AG04450 (cell line): Measurements from ENCODE around the gene ALDH1A3. TPM values are rescaled to one million over a fixed set of nuclear protein-coding genes. Genes with fewer than 3 reads are reported as not detected.

Source experiments
- CTCF ChIA-PET: fragments of 300-600, 350-600 bp; formaldehyde crosslinking; extraction: SDS; loops from one replicate; lab custom pipeline; 2022; ENCODE audit warnings: antibody characterized with exemption, inconsistent platforms; lab: Charles Lee
- POLR2A ChIA-PET: fragments of 350-600 bp; formaldehyde crosslinking; extraction: SDS; loops from one replicate; lab custom pipeline; 2021; ENCODE audit warnings: antibody characterized with exemption, inconsistent platforms; lab: Yijun Ruan, JAX
- DNase-seq: peaks from one replicate; pipeline ENCODE4 v3.0.0-alpha.2; 2011; ENCODE audit warnings: low read depth, low spot score
- H3K27ac ChIP-seq: one replicate; pipeline ENCODE4 v1.5.1; 2012; ENCODE audit warnings: low read depth, low read length, control low read depth
- H3K27me3 ChIP-seq: one replicate; pipeline ENCODE4 v1.6.0; 2012; ENCODE audit warnings: low read length; ENCODE audit not compliant: control insufficient read depth, insufficient read depth
- H3K4me3 ChIP-seq: 2 replicates; pipeline ENCODE4 v1.5.1; 2011; ENCODE audit warnings: mild to moderate bottlenecking, low read depth, low read length, control low read depth
- H3K9me3 ChIP-seq: 2 replicates; pipeline ENCODE4 v1.5.1; 2012; ENCODE audit warnings: low read length; ENCODE audit not compliant: control insufficient read depth, insufficient read depth
- CTCF ChIP-seq: IDR thresholded peaks from 2 replicates; pipeline ENCODE4 v1.5.1; 2011; ENCODE audit warnings: low read depth, low read length, control low read depth, inconsistent platforms
- polyA plus RNA-seq: library from polyadenylated mRNA; depleted of rRNA; stranded (reverse); fragments of >200 nt; gene quantifications from 2 replicates; pipeline ENCODE4 v1.2.3, GENCODE V29; 2011

The ALDH1A3 gene
- polyA plus RNA-seq, 1 experiment: 20.6 TPM

- no peaks in the 10 kb centered on the region for H3K9me3 ChIP-seq
- no peak overlapping the region for H3K27ac ChIP-seq
- no peaks in the 10 kb centered on the region for H3K27me3 ChIP-seq
- CTCF ChIA-PET: no interaction called here
- no peak for TF ChIP-seq CTCF
- POLR2A ChIA-PET: no interaction called here
- no peak for DNase-seq
- no peak overlapping the region for H3K4me3 ChIP-seq
Measured at GRCh38 chr15:100934166-100934565, 54.5 kb downstream of the ALDH1A3 start.

- H3K9me3 ChIP-seq: no peaks in the 10 kb centered on the region
- ChIA-PET POLR2A (no interaction called here), CTCF (no interaction called here)
- no peak overlapping the region for H3K27ac ChIP-seq
- H3K27me3 ChIP-seq: no peaks in the 10 kb centered on the region
- TF ChIP-seq CTCF: peak; percentile 29; the same call in 1 of the 2 replicates
- no peak for DNase-seq
- no peak overlapping the region for H3K4me3 ChIP-seq
Measured at GRCh38 chr15:100934726-100935125, 55.1 kb downstream of the ALDH1A3 start.

- ChIA-PET POLR2A (no interaction called here), CTCF (interaction anchor here (0.9 to 1.4 kb wide), 2 partner anchors 71 to 78 kb away, joined by 3 to 4 read pairs; no protein-coding TSS in a partner anchor)
- Histone ChIP-seq H3K9me3 (no peaks in the 10 kb centered on the region), H3K4me3 (no peak overlapping the region), H3K27ac (no peak overlapping the region), H3K27me3 (no peaks in the 10 kb centered on the region)
- no peak for DNase-seq
- TF ChIP-seq CTCF: no peak
Measured at GRCh38 chr15:100937171-100937570, 57.5 kb downstream of the ALDH1A3 start.

GRCh38 chr15:100939791-100940190 is 60.2 kb downstream of the ALDH1A3 start:
- POLR2A ChIA-PET: no interaction called here
- no peak for TF ChIP-seq CTCF

GRCh38 chr15:100940767-100941379 is 61.2 kb downstream of the ALDH1A3 start:
- ChIA-PET CTCF (interaction anchor here (1.1 kb wide), 1 partner anchor 67 kb away, joined by 3 read pairs; no protein-coding TSS in a partner anchor), POLR2A (no interaction called here)
- no peak for TF ChIP-seq CTCF
- no peak overlapping the region for H3K27ac ChIP-seq
- no peak overlapping the region for H3K4me3 ChIP-seq
- no peak for DNase-seq
- no peaks in the 10 kb centered on the region for H3K9me3 ChIP-seq
- no peaks in the 10 kb centered on the region for H3K27me3 ChIP-seq

More at GRCh38 chr15:100939791-100940190, 60.2 kb downstream of the ALDH1A3 start:
- no peak for DNase-seq
- Histone ChIP-seq H3K27me3 (no peaks in the 10 kb centered on the region), H3K27ac (no peak overlapping the region), H3K4me3 (no peak overlapping the region), H3K9me3 (no peaks in the 10 kb centered on the region)
- CTCF ChIA-PET: no interaction called here
